ENCODE data around the gene KRTAP20-2.

DNA sequence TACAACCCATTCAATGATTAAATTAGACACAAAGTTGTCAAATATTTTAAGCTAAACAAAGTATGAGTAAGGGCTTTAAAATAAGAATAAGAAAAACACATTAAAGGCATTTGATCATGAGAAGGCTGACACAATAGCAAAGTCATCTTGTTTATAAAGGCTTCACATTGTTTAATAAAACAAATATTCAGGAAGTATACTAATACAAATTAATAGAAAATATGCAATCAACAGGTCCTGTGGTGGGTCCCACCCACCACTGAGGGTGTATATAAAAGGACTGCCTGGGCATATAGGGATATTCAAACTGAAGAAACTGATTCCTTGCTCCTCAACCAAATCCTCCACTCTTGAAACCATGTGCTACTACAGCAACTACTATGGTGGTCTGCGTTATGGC, at the start of gene KRTAP20-2:
- TF ChIP-seq, protein P1, sequence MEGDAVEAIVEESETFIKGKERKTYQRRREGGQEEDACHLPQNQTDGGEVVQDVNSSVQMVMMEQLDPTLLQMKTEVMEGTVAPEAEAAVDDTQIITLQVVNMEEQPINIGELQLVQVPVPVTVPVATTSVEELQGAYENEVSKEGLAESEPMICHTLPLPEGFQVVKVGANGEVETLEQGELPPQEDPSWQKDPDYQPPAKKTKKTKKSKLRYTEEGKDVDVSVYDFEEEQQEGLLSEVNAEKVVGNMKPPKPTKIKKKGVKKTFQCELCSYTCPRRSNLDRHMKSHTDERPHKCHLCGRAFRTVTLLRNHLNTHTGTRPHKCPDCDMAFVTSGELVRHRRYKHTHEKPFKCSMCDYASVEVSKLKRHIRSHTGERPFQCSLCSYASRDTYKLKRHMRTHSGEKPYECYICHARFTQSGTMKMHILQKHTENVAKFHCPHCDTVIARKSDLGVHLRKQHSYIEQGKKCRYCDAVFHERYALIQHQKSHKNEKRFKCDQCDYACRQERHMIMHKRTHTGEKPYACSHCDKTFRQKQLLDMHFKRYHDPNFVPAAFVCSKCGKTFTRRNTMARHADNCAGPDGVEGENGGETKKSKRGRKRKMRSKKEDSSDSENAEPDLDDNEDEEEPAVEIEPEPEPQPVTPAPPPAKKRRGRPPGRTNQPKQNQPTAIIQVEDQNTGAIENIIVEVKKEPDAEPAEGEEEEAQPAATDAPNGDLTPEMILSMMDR (IDR thresholded peaks at IDR 0.05; ENCODE audit: insufficient read depth, low read depth, low read length), result no peak
- no peak for TF ChIP-seq EZH2 (IDR thresholded peaks at IDR 0.05; ENCODE audit: insufficient read depth, low read length)

Data from astrocyte (in vitro differentiated cells and primary cell).